ENCODE measurements around the gene XYLT1.

GRCh38 chr16:17229131-17229530 lies 241.6 kb downstream of the XYLT1 start:
- TF ChIP-seq CTCF (IDR thresholded peaks at IDR 0.05 in 2 of 3, conservative IDR thresholded peaks at IDR 0.05 in 1 of 3; ENCODE audit: control insufficient read depth in 2 of 3, extremely low read depth in 1 of 3, insufficient read depth in 1 of 3, low read depth in 3 of 3, low read length in 3 of 3) (no peak), USF2 (IDR thresholded peaks at IDR 0.05; ENCODE audit: borderline replicate concordance, low read depth, low read length) (no peak), POLR2A (IDR thresholded peaks at IDR 0.05; ENCODE audit: low read depth, low read length) (no peak), JUND (IDR thresholded peaks at IDR 0.05; ENCODE audit: low read depth, low read length) (no peak), RAD21 (IDR thresholded peaks at IDR 0.05; ENCODE audit: insufficient read depth, low read depth, low read length) (no peak), SIN3A (IDR thresholded peaks at IDR 0.05; ENCODE audit: low read depth, low read length) (no peak), BRCA1 (IDR thresholded peaks at IDR 0.05; ENCODE audit: low read depth, low read length) (no peak), KDM1A (IDR thresholded peaks at IDR 0.05; ENCODE audit: borderline replicate concordance) (no peak), ZBTB33 (IDR thresholded peaks at IDR 0.05) (no peak), ZBTB4 (CRISPR knock-in tag; IDR thresholded peaks at IDR 0.05) (no peak), TARDBP (IDR thresholded peaks at IDR 0.05; ENCODE audit: borderline replicate concordance) (no peak), REST (IDR thresholded peaks at IDR 0.05; ENCODE audit: low read depth, low read length) (no peak)

Measured in GM12878 (cell line).